ENCODE data around the gene PCDHGB5. TPM values are rescaled to one million over a fixed set of nuclear protein-coding genes. Genes with fewer than 3 reads are reported as not detected.
"Not testable (repeated sequence)": the region's sequence is repeated elsewhere in the genome, so short reads cannot be mapped to it uniquely, and the experiment has no call there.

PCDHGB5 gene
- total and polyA plus RNA-seq, 8 donors, result 7.6 to 10.1 (median 8.7) TPM

GRCh38 chr5:141389153-141390042 lies 8.3 kb upstream of the PCDHGB5 start:
- no peaks in the 10 kb centered on the region for H3K36me3 ChIP-seq
- H3K4me3 ChIP-seq, result no peak overlapping the region
- H3K27me3 ChIP-seq, result peaks cover 5 to 90% of the 10 kb centered on the region in 2 donors
- DNase-seq (no peak), ATAC-seq (no peak)
- no peak for TF ChIP-seq CTCF (IDR thresholded peaks at IDR 0.05)
- peaks cover 0 to 91% of the 10 kb centered on the region in 2 donors for H3K9me3 ChIP-seq
- no peak overlapping the region for H3K27ac ChIP-seq
- H3K4me1 ChIP-seq, result no peaks in the 10 kb centered on the region
- intact Hi-C loops (cut with DNase I), result loop anchor here in 1 of 2 donors (5.0 kb wide), 1 partner anchor 43 kb away; the partner anchor contains the start of gene PCDHGA12

- intact Hi-C loops (cut with DNase I), result loop anchor here in 1 of 2 donors (5.0 kb wide), 1 partner anchor 40 kb away; the partner anchor contains the start of gene PCDHGA12
- Histone ChIP-seq H3K36me3 (no peaks in the 10 kb centered on the region), H3K27ac (no peak within 1 kb of the TSS), H3K9me3 (peaks cover 0 to 73% of the 10 kb centered on the region in 2 donors), H3K4me1 (no peaks in the 10 kb centered on the region), H3K27me3 (peaks cover 5 to 89% of the 10 kb centered on the region in 2 donors), H3K4me3 (no peak within 1 kb of the TSS)
- TF ChIP-seq CTCF (IDR thresholded peaks at IDR 0.05), result no peak
- no peak for DNase-seq
- no peak for ATAC-seq
Measured at GRCh38 chr5:141392429-141393198, 5.1 kb upstream of the PCDHGB5 start, which contains the start of gene PCDHGA8. TSS of gene PCDHGA8 (plus strand) at chr5:141392633. CDS start at chr5:141392814, 181 bp downstream.

- no peaks in the 10 kb centered on the region for H3K36me3 ChIP-seq
- peaks cover 5 to 89% of the 10 kb centered on the region in 2 donors for H3K27me3 ChIP-seq
- H3K9me3 ChIP-seq, result peaks cover 0 to 74% of the 10 kb centered on the region in 2 donors
- H3K4me1 ChIP-seq, result no peaks in the 10 kb centered on the region
- DNase-seq (no peak), ATAC-seq (no peak)
- no peak overlapping the region for H3K27ac ChIP-seq
- TF ChIP-seq CTCF (IDR thresholded peaks at IDR 0.05), result no peak
- H3K4me3 ChIP-seq, result no peak overlapping the region
- intact Hi-C loops (cut with DNase I), result loop anchor here in 1 of 2 donors (5.0 kb wide), 1 partner anchor 39 kb away; the partner anchor contains the start of gene PCDHGA12
Measured at GRCh38 chr5:141393267-141393666, 4.5 kb upstream of the PCDHGB5 start.

GRCh38 chr5:141394401-141395187 lies 3.2 kb upstream of the PCDHGB5 start:
- Histone ChIP-seq H3K27me3 (peaks cover 16 to 89% of the 10 kb centered on the region in 2 donors), H3K9me3 (peaks cover 0 to 73% of the 10 kb centered on the region in 2 donors)
- not testable (repeated sequence) for H3K27ac ChIP-seq, ATAC-seq, H3K4me1 ChIP-seq, DNase-seq, H3K36me3 ChIP-seq, H3K4me3 ChIP-seq
- intact Hi-C loops (cut with DNase I), result loop anchor here in 1 of 2 donors (5.0 kb wide), 1 partner anchor 38 kb away; the partner anchor contains the start of gene PCDHGA12

- intact Hi-C loops (cut with DNase I), result no loop called here
- DNase-seq, result no peak
- peaks cover 3 to 71% of the 10 kb centered on the region in 2 donors for H3K9me3 ChIP-seq
- H3K4me1 ChIP-seq, result no peaks in the 10 kb centered on the region
- H3K27ac ChIP-seq, result no peak overlapping the region
- H3K27me3 ChIP-seq, result peaks cover 22 to 94% of the 10 kb centered on the region in 2 donors
- H3K4me3 ChIP-seq, result no peak overlapping the region
- ATAC-seq, result no peak
- no peak for TF ChIP-seq CTCF (IDR thresholded peaks at IDR 0.05)
- H3K36me3 ChIP-seq, result peaks cover 0 to 7% of the 10 kb centered on the region in 2 donors
Measured at GRCh38 chr5:141398608-141399007, 861 bp downstream of the PCDHGB5 start.
